WTC11 (cell line): Measurements from ENCODE around the gene CDK6. TPM values are rescaled to one million over a fixed set of nuclear protein-coding genes. Genes with fewer than 3 reads are reported as not detected.

Experiments
- ATAC-seq: fragments of 200-7000 bp; cut with Tn5 transposase; 2 replicates; pipeline ENCODE4 v1.10.0; 2021; ENCODE audit warnings: mild to moderate bottlenecking, moderate library complexity
- CTCF ChIA-PET: fragments of 300-600 bp; sonication (Branson Sonifier 250); formaldehyde crosslinking; loops from one replicate; lab custom pipeline; 2021; ENCODE audit warnings: antibody characterized with exemption; lab: Charles Lee
- POLR2A ChIA-PET: fragments of 350-600 bp; sonication (Branson Sonifier 250); formaldehyde crosslinking; loops from one replicate; lab custom pipeline; 2021; ENCODE audit warnings: antibody characterized with exemption; lab: Charles Lee
- DNase-seq: peaks from one replicate; pipeline ENCODE4 v3.0.0; 2021; ENCODE audit warnings: low spot score
- H3K27ac Mint-ChIP-seq: 2 replicates; pipeline ENCODE4 v1.8.0; 2021; ENCODE audit warnings: mixed read lengths
- H3K27me3 Mint-ChIP-seq: 2 replicates; pipeline ENCODE4 v1.8.0; 2021; ENCODE audit warnings: low read depth, mild to moderate bottlenecking, moderate library complexity, mixed read lengths
- H3K36me3 Mint-ChIP-seq: 2 replicates; pipeline ENCODE4 v1.8.0; 2021; ENCODE audit warnings: mixed read lengths
- H3K4me1 Mint-ChIP-seq: 2 replicates; pipeline ENCODE4 v1.8.0; 2022; ENCODE audit warnings: mixed read lengths
- H3K4me3 Mint-ChIP-seq: 2 replicates; pipeline ENCODE4 v1.8.0; 2021; ENCODE audit warnings: mild to moderate bottlenecking, moderate library complexity, mixed read lengths
- H3K9me3 Mint-ChIP-seq: 2 replicates; pipeline ENCODE4 v1.8.0; 2021; ENCODE audit warnings: mixed read lengths
- CDX4 ChIP-seq: fragments of 250-450 bp; sonication (Bioruptor Pico); IDR thresholded peaks from 2 replicates; pipeline ENCODE4 v1.9.0; 2021; ENCODE audit warnings: moderate library complexity, mild to moderate bottlenecking, inconsistent platforms, borderline replicate concordance
- ETV6 ChIP-seq: sonication (generic); formaldehyde crosslinking; IDR thresholded peaks from 2 replicates; pipeline ENCODE4 v1.8.1; 2022; ENCODE audit warnings: mild to moderate bottlenecking, missing genetic modification reagents
- FOXK1 ChIP-seq: sonication (generic); formaldehyde crosslinking; IDR thresholded peaks from 2 replicates; pipeline ENCODE4 v1.8.0; 2022; ENCODE audit warnings: mild to moderate bottlenecking, moderate library complexity, missing genetic modification reagents
- GRHL2 ChIP-seq: fragments of 250-450 bp; sonication (Bioruptor Pico); IDR thresholded peaks from 2 replicates; pipeline ENCODE4 v1.8.0; 2022; ENCODE audit warnings: mild to moderate bottlenecking, moderate library complexity; ENCODE audit not compliant: insufficient replicate concordance, severe bottlenecking
- GTF2I ChIP-seq: fragments of 250-450 bp; sonication (Bioruptor Pico); conservative IDR thresholded peaks from 2 replicates; pipeline ENCODE4 v1.4.0; 2021; ENCODE audit warnings: mild to moderate bottlenecking
- NFATC4 ChIP-seq: fragments of 250-450 bp; sonication (Bioruptor Pico); IDR thresholded peaks from 2 replicates; pipeline ENCODE4 v1.9.0; 2021; ENCODE audit warnings: mild to moderate bottlenecking
- NFE2L1 ChIP-seq: sonication (generic); formaldehyde crosslinking; IDR thresholded peaks from 2 replicates; pipeline ENCODE4 v1.8.1; 2023; ENCODE audit warnings: missing genetic modification reagents
- NR2C2 ChIP-seq: sonication (generic); formaldehyde crosslinking; IDR thresholded peaks from 2 replicates; pipeline ENCODE4 v1.8.0; 2022; ENCODE audit warnings: mild to moderate bottlenecking, missing genetic modification reagents
- NR3C1 ChIP-seq: sonication (generic); formaldehyde crosslinking; conservative IDR thresholded peaks from 2 replicates; pipeline ENCODE4 v1.8.1; 2023; ENCODE audit warnings: low read depth, mild to moderate bottlenecking, missing genetic modification reagents
- RORB ChIP-seq: fragments of 250-450 bp; sonication (Bioruptor Pico); IDR thresholded peaks from 2 replicates; pipeline ENCODE4 v1.9.0; 2021; ENCODE audit warnings: mild to moderate bottlenecking
- TEAD4 ChIP-seq: sonication (generic); formaldehyde crosslinking; IDR thresholded peaks from 2 replicates; pipeline ENCODE4 v1.8.0; 2022; ENCODE audit warnings: mild to moderate bottlenecking, missing genetic modification reagents
- ZNF138 ChIP-seq: sonication (generic); formaldehyde crosslinking; conservative IDR thresholded peaks from 2 replicates; pipeline ENCODE4 v1.8.1; 2022; ENCODE audit warnings: mild to moderate bottlenecking, moderate library complexity, missing genetic modification reagents
- ZNF232 ChIP-seq: sonication (generic); formaldehyde crosslinking; IDR thresholded peaks from 2 replicates; pipeline ENCODE4 v1.8.0; 2022; ENCODE audit warnings: mild to moderate bottlenecking, missing genetic modification reagents
- ZNF263 ChIP-seq: sonication (generic); formaldehyde crosslinking; IDR thresholded peaks from 2 replicates; pipeline ENCODE4 v1.8.1; 2022; ENCODE audit warnings: low read depth, mild to moderate bottlenecking, moderate library complexity, missing genetic modification reagents
- ZNF416 ChIP-seq: fragments of 250-450 bp; sonication (Bioruptor Pico); IDR thresholded peaks from 2 replicates; pipeline ENCODE4 v1.9.0; 2021; ENCODE audit warnings: mild to moderate bottlenecking, inconsistent platforms
- ZNF512 ChIP-seq: sonication (generic); formaldehyde crosslinking; IDR thresholded peaks from 2 replicates; pipeline ENCODE4 v1.8.1; 2022; ENCODE audit warnings: missing genetic modification reagents, borderline replicate concordance
- ZNF671 ChIP-seq: fragments of 250-450 bp; sonication (Bioruptor Pico); IDR thresholded peaks from 2 replicates; pipeline ENCODE4 v1.8.0; 2021; ENCODE audit warnings: mild to moderate bottlenecking
- total RNA-seq: library from RNA; stranded (reverse); gene quantifications from 3 replicates; pipeline ENCODE4 v1.2.3, GENCODE V29; 2021
- TF ChIP-seq, protein P1 (sequence below): sonication (generic); formaldehyde crosslinking; IDR thresholded peaks from 2 replicates; pipeline ENCODE4 v1.8.0; 2022; ENCODE audit warnings: mild to moderate bottlenecking, missing genetic modification reagents
- TF ChIP-seq, protein P2 (sequence below): sonication (generic); formaldehyde crosslinking; IDR thresholded peaks from 2 replicates; pipeline ENCODE4 v1.8.1; 2023; ENCODE audit warnings: mild to moderate bottlenecking, missing genetic modification reagents
- TF ChIP-seq, protein P3 (sequence below): sonication (generic); formaldehyde crosslinking; IDR thresholded peaks from 2 replicates; pipeline ENCODE4 v1.8.1; 2023; ENCODE audit warnings: mild to moderate bottlenecking, missing genetic modification reagents, moderate library complexity
- TF ChIP-seq, protein P4 (sequence below): sonication (generic); formaldehyde crosslinking; IDR thresholded peaks from 2 replicates; pipeline ENCODE4 v1.8.0; 2022; ENCODE audit warnings: mild to moderate bottlenecking, missing genetic modification reagents

Gene CDK6
- total RNA-seq, 1 experiment from 2014 or later = 47.2 TPM

GRCh38 chr7:92797284-92797683, 39.1 kb downstream of the CDK6 start (continued):
- TF ChIP-seq ZNF512 (no peak), NFATC4 (CRISPR knock-in tag) (no peak), NR2C2 (CRISPR knock-in tag) (no peak), NFE2L1 (no peak), RORB (CRISPR knock-in tag) (no peak), FOXK1 (no peak), ZNF671 (CRISPR knock-in tag) (no peak)
- TF ChIP-seq, protein P1, sequence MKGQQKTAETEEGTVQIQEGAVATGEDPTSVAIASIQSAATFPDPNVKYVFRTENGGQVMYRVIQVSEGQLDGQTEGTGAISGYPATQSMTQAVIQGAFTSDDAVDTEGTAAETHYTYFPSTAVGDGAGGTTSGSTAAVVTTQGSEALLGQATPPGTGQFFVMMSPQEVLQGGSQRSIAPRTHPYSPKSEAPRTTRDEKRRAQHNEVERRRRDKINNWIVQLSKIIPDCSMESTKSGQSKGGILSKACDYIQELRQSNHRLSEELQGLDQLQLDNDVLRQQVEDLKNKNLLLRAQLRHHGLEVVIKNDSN = no peak
- TF ChIP-seq, all 79 proteins: peak for 0

DNA sequence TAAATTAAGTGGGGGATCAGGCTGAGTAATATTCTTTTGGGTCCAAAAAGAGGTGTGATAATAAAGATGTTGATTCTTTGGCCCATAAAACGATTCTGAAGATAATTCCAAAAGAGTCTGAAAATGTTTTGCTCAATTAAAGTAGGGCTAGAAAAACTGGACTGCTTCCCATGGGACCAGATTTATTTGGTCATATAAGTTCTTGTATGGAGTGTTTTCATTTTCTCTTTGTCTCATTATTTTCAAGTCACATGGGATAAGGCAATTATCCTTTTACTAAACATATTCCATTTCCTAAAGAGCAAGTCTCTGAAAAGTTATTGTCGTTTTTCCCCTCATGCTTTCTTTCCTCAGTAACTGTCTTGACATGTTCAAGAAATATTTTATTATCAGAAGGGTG, 41.5 kb downstream of the CDK6 start:
- ChIA-PET CTCF (no interaction called here), POLR2A (no interaction called here)
- ATAC-seq (no peak), DNase-seq (no peak)
- peaks cover 10% of the 10 kb centered on the region for H3K9me3 Mint-ChIP-seq
- no peak overlapping the region for H3K27ac Mint-ChIP-seq
- peaks cover 11% of the 10 kb centered on the region for H3K36me3 Mint-ChIP-seq
- no peaks in the 10 kb centered on the region for H3K27me3 Mint-ChIP-seq
- peaks cover 20% of the 10 kb centered on the region for H3K4me1 Mint-ChIP-seq
- H3K4me3 Mint-ChIP-seq = no peak overlapping the region
- no peak for TF ChIP-seq ZNF232 (CRISPR knock-in tag)
- no peak for TF ChIP-seq ETV6 (CRISPR knock-in tag)
- no peak for TF ChIP-seq NR3C1 (CRISPR knock-in tag)
- TF ChIP-seq TEAD4 = no peak
- no peak for TF ChIP-seq GTF2I
- TF ChIP-seq CDX4 (CRISPR knock-in tag) = no peak
- TF ChIP-seq ZNF416 (CRISPR knock-in tag) = no peak
- TF ChIP-seq GRHL2 = no peak
- TF ChIP-seq, protein P2, sequence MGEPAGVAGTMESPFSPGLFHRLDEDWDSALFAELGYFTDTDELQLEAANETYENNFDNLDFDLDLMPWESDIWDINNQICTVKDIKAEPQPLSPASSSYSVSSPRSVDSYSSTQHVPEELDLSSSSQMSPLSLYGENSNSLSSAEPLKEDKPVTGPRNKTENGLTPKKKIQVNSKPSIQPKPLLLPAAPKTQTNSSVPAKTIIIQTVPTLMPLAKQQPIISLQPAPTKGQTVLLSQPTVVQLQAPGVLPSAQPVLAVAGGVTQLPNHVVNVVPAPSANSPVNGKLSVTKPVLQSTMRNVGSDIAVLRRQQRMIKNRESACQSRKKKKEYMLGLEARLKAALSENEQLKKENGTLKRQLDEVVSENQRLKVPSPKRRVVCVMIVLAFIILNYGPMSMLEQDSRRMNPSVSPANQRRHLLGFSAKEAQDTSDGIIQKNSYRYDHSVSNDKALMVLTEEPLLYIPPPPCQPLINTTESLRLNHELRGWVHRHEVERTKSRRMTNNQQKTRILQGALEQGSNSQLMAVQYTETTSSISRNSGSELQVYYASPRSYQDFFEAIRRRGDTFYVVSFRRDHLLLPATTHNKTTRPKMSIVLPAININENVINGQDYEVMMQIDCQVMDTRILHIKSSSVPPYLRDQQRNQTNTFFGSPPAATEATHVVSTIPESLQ (CRISPR knock-in tag) = no peak
- TF ChIP-seq, protein P3, sequence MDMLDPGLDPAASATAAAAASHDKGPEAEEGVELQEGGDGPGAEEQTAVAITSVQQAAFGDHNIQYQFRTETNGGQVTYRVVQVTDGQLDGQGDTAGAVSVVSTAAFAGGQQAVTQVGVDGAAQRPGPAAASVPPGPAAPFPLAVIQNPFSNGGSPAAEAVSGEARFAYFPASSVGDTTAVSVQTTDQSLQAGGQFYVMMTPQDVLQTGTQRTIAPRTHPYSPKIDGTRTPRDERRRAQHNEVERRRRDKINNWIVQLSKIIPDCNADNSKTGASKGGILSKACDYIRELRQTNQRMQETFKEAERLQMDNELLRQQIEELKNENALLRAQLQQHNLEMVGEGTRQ (CRISPR knock-in tag) = no peak
- no peak for TF ChIP-seq ZNF263 (CRISPR knock-in tag)
- TF ChIP-seq, protein P4, sequence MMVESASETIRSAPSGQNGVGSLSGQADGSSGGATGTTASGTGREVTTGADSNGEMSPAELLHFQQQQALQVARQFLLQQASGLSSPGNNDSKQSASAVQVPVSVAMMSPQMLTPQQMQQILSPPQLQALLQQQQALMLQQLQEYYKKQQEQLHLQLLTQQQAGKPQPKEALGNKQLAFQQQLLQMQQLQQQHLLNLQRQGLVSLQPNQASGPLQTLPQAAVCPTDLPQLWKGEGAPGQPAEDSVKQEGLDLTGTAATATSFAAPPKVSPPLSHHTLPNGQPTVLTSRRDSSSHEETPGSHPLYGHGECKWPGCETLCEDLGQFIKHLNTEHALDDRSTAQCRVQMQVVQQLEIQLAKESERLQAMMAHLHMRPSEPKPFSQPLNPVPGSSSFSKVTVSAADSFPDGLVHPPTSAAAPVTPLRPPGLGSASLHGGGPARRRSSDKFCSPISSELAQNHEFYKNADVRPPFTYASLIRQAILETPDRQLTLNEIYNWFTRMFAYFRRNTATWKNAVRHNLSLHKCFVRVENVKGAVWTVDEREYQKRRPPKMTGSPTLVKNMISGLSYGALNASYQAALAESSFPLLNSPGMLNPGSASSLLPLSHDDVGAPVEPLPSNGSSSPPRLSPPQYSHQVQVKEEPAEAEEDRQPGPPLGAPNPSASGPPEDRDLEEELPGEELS (CRISPR knock-in tag) = no peak
- TF ChIP-seq ZNF138 (CRISPR knock-in tag) = no peak
